ENCODE results near the gene LAGE3.

The LAGE3 gene

GRCh38 chrX:154441564-154441963 lies 37.5 kb downstream of the LAGE3 start:
- H3K4me3 ChIP-seq (ENCODE audit: low read depth, low read length) = no peak overlapping the region
- TF ChIP-seq CTCF (IDR thresholded peaks at IDR 0.05; ENCODE audit: low read depth, low read length) = no peak
- peaks cover 65% of the 10 kb centered on the region for H3K36me3 ChIP-seq
- no peak for DNase-seq
- no peak overlapping the region for H3K27ac ChIP-seq
- peaks cover 11% of the 10 kb centered on the region for H3K27me3 ChIP-seq (ENCODE audit: insufficient read depth, low read depth, severe bottlenecking)
- no peaks in the 10 kb centered on the region for H3K9me3 ChIP-seq (ENCODE audit: severe bottlenecking)

DNA sequence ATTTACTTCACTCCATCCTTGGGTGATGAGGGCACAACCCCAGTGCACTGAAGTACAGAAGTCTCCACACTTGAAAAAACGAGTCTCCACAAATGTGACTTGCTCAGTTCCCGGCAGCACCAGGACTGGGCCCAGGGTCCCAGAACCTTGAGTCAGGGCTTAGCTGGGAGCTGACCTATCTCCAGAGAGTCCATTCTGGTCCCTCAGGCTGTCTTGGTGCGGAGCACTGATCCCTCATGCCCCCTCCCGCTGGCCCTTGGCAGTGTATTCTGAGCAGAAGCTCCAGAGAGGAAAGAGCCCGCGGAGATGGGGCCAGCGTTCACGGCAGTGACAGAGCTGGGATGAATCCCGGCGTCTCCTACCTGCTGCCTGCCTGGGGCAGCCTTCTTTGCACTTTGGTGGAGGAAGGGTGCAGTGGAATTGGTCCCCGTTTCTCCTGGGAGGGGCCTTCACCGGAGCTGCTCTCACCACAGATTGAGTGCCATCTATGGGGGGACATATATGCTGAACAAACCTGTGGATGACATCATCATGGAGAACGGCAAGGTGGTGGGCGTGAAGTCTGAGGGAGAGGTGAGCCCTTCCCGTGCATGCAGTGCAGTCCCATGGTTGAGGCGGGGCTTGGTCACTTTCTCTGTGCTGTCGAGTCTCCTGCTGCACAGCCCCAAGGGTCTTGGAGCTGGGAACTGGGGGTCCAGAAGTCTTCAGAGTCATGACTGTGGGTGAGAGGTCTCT lies 38.3 kb downstream of the LAGE3 start:
- H3K36me3 ChIP-seq = peaks cover 64% of the 10 kb centered on the region
- H3K4me3 ChIP-seq (ENCODE audit: low read depth, low read length) = no peak overlapping the region
- no peak for TF ChIP-seq CTCF (IDR thresholded peaks at IDR 0.05; ENCODE audit: low read depth, low read length)
- no peak for DNase-seq
- no peaks in the 10 kb centered on the region for H3K9me3 ChIP-seq (ENCODE audit: severe bottlenecking)
- H3K27me3 ChIP-seq (ENCODE audit: insufficient read depth, low read depth, severe bottlenecking) = peaks cover 10% of the 10 kb centered on the region
- H3K27ac ChIP-seq = no peak overlapping the region

- Histone ChIP-seq H3K9me3 (ENCODE audit: severe bottlenecking) (no peaks in the 10 kb centered on the region), H3K27me3 (ENCODE audit: insufficient read depth, low read depth, severe bottlenecking) (peaks cover 4% of the 10 kb centered on the region), H3K27ac (no peak overlapping the region), H3K36me3 (peaks cover 66% of the 10 kb centered on the region), H3K4me3 (ENCODE audit: low read depth, low read length) (no peak overlapping the region)
- DNase-seq = no peak
- no peak for TF ChIP-seq CTCF (IDR thresholded peaks at IDR 0.05; ENCODE audit: low read depth, low read length)
Measured at GRCh38 chrX:154439841-154440240, 39.2 kb downstream of the LAGE3 start.

DNA sequence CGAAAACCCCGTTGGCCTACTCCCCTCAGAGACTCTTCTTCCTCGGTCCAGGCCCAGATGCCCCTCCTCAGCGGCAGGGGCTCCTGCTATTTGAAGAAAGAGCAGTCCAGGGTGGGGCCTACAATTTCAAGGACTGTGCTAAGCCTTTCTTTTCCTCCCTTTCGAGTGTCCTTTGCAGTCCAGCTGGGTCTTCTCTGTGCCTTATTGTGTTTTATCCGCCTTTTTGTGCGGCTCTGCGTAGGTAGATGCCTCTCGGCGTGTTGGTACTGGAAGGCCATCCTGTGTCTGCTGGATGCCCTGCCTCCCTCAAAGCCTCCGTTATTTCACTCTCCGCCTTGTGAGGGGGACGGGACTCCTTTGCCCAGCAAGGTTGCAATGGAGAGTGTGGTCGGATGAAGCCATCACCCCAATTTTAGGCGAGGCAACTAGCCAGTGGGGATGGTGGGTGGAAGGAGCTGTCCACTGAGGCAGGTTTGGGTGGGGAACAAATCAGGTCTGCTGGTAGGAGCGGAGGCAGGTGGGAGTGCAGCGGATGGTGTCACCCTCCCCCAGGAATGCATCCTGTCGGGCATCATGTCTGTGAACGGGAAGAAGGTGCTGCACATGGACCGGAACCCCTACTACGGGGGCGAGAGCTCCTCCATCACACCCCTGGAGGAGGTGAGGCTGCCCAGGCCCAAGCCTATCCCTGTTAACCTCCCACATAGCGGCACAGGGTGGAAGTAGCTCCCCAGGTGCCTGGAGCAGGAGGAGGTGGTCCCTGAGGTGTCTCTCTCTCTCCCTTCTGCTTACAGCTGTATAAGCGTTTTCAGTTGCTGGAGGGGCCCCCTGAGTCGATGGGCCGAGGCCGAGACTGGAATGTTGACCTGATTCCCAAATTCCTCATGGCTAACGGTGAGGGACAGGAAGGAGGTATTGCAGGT lies 40.8 kb downstream of the LAGE3 start:
- Histone ChIP-seq H3K9me3 (ENCODE audit: severe bottlenecking) (no peaks in the 10 kb centered on the region), H3K36me3 (peaks cover 79% of the 10 kb centered on the region), H3K4me3 (ENCODE audit: low read depth, low read length) (peak overlapping the region; percentile 57), H3K27ac (peak overlapping the region; percentile 35), H3K27me3 (ENCODE audit: insufficient read depth, low read depth, severe bottlenecking) (peaks cover 4% of the 10 kb centered on the region)
- TF ChIP-seq CTCF (IDR thresholded peaks at IDR 0.05; ENCODE audit: low read depth, low read length) = no peak
- no peak for DNase-seq

- Histone ChIP-seq H3K27ac (peak within 1 kb of the TSS; percentile 99), H3K27me3 (ENCODE audit: insufficient read depth, low read depth, severe bottlenecking) (peaks cover 7% of the 10 kb centered on the region), H3K9me3 (ENCODE audit: severe bottlenecking) (no peaks in the 10 kb centered on the region), H3K36me3 (peaks cover 79% of the 10 kb centered on the region), H3K4me3 (ENCODE audit: low read depth, low read length) (peak within 1 kb of the TSS; percentile 57)
- no peak for TF ChIP-seq CTCF (IDR thresholded peaks at IDR 0.05; ENCODE audit: low read depth, low read length)
- DNase-seq = peak; percentile 71
Measured at GRCh38 chrX:154436983-154437752, 41.9 kb downstream of the LAGE3 start, which contains the start of gene GDI1. Gene GDI1, plus strand, starts transcription at chrX:154437154. Its CDS starts 101 bp downstream, at chrX:154437255.

Measured in WERI-Rb-1 (cell line).